Kidney (tissue), 22 donors: Measurements from ENCODE around the gene CASP8. TPM values are rescaled to one million over a fixed set of nuclear protein-coding genes. Genes with fewer than 3 reads are reported as not detected.

Experiments
- DNase-seq, 5 donors: peaks; one replicate each; pipeline ENCODE4 v3.0.0-alpha.2; 2013 to 2020
- FAIRE-seq: peaks from 2 replicates; lab custom pipeline; 2012; peaks lifted over from hg19 to GRCh38; lab: Jason Lieb, UNC
- H3K27ac ChIP-seq, 2 donors: one replicate each; pipeline ENCODE4 v1.7.0; 2013; ENCODE audit warnings: low read depth in 2 of 2, low read length in 2 of 2, inconsistent platforms in 1 of 2
- H3K27me3 ChIP-seq: one replicate; pipeline ENCODE4 v1.7.1; 2013; ENCODE audit warnings: low read length, inconsistent platforms; ENCODE audit not compliant: control insufficient read depth, insufficient read depth
- H3K36me3 ChIP-seq, 3 donors: one replicate each; pipeline versions ENCODE4 v1.7.0 to v1.7.1; 2013; ENCODE audit warnings: low read length in 3 of 3, control low read depth in 1 of 3, inconsistent platforms in 1 of 3; ENCODE audit not compliant: insufficient read depth in 3 of 3, control insufficient read depth in 2 of 3
- H3K4me1 ChIP-seq, 3 donors: one replicate each; pipeline versions ENCODE4 v1.7.0 to v1.7.1; 2013; ENCODE audit warnings: low read length in 3 of 3, inconsistent platforms in 1 of 3, low read depth in 1 of 3; ENCODE audit not compliant: control insufficient read depth in 2 of 3, insufficient read depth in 2 of 3
- H3K4me3 ChIP-seq, 3 donors: one replicate each; pipeline versions ENCODE4 v1.7.0 to v1.8.1; 2013; ENCODE audit warnings: low read length in 3 of 3, control low read depth in 1 of 3, inconsistent platforms in 1 of 3
- H3K9ac ChIP-seq, 3 donors: one replicate each; pipeline versions ENCODE4 v1.7.0 to v1.7.1; 2013; ENCODE audit warnings: low read length in 3 of 3, control low read depth in 1 of 3, inconsistent platforms in 1 of 3
- H3K9me3 ChIP-seq, 3 donors: one replicate each; pipeline versions ENCODE4 v1.7.0 to v1.7.1; 2013; ENCODE audit warnings: low read length in 3 of 3, control low read depth in 1 of 3, inconsistent platforms in 1 of 3; ENCODE audit not compliant: control insufficient read depth in 2 of 3, insufficient read depth in 1 of 3
- intact Hi-C: fragments of 100-400 bp; cut with DNase I; formaldehyde crosslinking; loops from one replicate; pipeline ENCODE4 v1.11.1; 2022
- long read RNA-seq, 10 donors: library from polyadenylated mRNA in 1 of 10; unstranded in 1 of 10; transcript quantifications; one replicate each; pipeline ENCODE4 v2.0.0 and lab custom pipeline, GENCODE V29; 2021 to 2026
- polyA plus RNA-seq: library from polyadenylated mRNA; stranded (reverse); fragments of 350-450 nt; fragmentation: Illumina TruSeq; extraction: RNeasy Lipid Tissue Mini Kit (QIAGEN cat#74804); gene quantifications from one replicate; pipeline ENCODE4 v1.2.3, GENCODE V29; 2014; ENCODE audit warnings: low read depth, low replicate concordance; ENCODE audit not compliant: insufficient read depth
- total RNA-seq: library from RNA; stranded (reverse); fragmentation: NEBNext Ultra II Directional; extraction: Animal tissue kit (Norgen Biotek cat#: 25700); gene quantifications from one replicate; pipeline ENCODE4 v1.2.1, GENCODE V29; 2021
- TF ChIP-seq, protein P1 (sequence below): IDR thresholded peaks from 3 replicates; pipeline ENCODE4 v1.5.1; 2012; ENCODE audit warnings: mild to moderate bottlenecking, moderate library complexity, borderline replicate concordance; ENCODE audit not compliant: insufficient read depth; ENCODE audit errors: extremely low read depth
- donor health status: control.
- donor health status: control.
- donor health status: control.
- donor health status: control.
- donor health status: control.
- donor health status: DM: yes; HTN: yes; CAD: no.
- donor health status: Normal renal cell carcinoma (clear cell type).

Gene CASP8
- total RNA-seq = 35.3 TPM
- 8.0 TPM for polyA plus RNA-seq
- long read RNA-seq, donor 1 = 0 reads
- long read RNA-seq, donor 2 = 0 reads
- long read RNA-seq, donor 3 = 0 reads
- long read RNA-seq, donor 4 = 0 reads
- long read RNA-seq, donor 5 = 0 reads
- long read RNA-seq, donor 6 = 0 reads
- long read RNA-seq, donor 7, partial matches to known transcripts = 2 of 21 reads
- long read RNA-seq, donor 7, other reads (novel, unspliced or antisense) = 19 of 21 reads
- long read RNA-seq, donor 8 = 0 reads
- long read RNA-seq, donor 9 = 0 reads
- long read RNA-seq, donor 10 = 0 reads

DNA sequence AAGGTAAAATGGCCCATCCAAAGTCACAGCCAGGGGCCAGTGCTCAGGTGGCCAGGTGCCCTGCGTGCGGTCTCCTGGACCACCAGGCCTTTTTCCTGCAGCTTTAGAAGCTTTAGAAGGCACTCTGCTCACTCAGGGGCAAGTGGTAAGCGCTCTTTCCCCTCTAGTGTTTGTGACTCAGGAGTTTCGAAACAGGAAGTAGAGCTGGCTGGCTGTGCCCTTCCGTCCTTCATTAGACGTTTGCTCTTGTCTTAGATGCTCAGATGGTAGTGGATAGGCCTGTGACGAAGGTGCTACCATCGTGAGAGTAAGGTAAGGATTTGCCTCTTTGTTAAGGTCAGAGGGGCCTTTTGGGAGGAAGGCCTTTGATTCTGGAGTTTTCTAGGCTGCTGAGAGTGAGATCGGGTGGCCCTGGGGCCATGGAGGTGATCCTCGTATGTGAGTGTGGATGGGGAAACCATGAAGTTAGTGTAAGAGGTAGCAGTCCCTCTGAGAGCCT, at the start of gene CASP8:
Gene CASP8 (plus strand): TSS at position 235 of the 499 bp plus-strand sequence. CDS start 5,951 bp downstream, outside the sequence.
- intact Hi-C loops = no loop called here
- no peaks in the 10 kb centered on the region for H3K4me1 ChIP-seq

DNA sequence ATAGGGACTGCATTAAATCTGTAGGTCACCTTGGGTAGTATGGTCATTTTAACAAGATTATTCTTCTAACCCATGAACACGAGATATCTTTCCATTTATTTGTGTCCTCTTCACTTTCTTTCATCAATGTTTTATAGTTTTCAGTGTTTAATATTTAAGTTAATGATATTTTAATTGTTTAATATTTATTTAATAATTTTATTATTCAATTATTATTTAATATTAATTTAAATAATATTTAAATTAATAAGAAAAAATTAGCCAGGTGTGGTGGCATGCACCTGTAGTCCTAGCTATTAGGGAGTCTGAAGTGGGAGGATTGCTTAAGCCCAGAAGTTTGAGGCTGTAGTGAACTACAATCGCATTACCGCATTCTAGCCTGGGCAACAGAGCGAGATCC, 44.4 kb upstream of the CASP8 start:
- intact Hi-C loops = no loop called here
- no peak overlapping the region for H3K9ac ChIP-seq
- H3K36me3 ChIP-seq = peaks cover 0 to 6% (median 0%) of the 10 kb centered on the region in 3 donors
- no peak overlapping the region for H3K27ac ChIP-seq
- TF ChIP-seq, protein P1, sequence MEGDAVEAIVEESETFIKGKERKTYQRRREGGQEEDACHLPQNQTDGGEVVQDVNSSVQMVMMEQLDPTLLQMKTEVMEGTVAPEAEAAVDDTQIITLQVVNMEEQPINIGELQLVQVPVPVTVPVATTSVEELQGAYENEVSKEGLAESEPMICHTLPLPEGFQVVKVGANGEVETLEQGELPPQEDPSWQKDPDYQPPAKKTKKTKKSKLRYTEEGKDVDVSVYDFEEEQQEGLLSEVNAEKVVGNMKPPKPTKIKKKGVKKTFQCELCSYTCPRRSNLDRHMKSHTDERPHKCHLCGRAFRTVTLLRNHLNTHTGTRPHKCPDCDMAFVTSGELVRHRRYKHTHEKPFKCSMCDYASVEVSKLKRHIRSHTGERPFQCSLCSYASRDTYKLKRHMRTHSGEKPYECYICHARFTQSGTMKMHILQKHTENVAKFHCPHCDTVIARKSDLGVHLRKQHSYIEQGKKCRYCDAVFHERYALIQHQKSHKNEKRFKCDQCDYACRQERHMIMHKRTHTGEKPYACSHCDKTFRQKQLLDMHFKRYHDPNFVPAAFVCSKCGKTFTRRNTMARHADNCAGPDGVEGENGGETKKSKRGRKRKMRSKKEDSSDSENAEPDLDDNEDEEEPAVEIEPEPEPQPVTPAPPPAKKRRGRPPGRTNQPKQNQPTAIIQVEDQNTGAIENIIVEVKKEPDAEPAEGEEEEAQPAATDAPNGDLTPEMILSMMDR = no peak
- no peak for DNase-seq
- H3K4me3 ChIP-seq = no peak overlapping the region
- FAIRE-seq = no peak
- no peaks in the 10 kb centered on the region for H3K9me3 ChIP-seq
- peaks cover 0 to 10% (median 8%) of the 10 kb centered on the region in 3 donors for H3K4me1 ChIP-seq
- H3K27me3 ChIP-seq = no peaks in the 10 kb centered on the region

More for the DNA sequence above, at the start of gene CASP8:
- H3K27ac ChIP-seq = peak within 1 kb of the TSS in 1 of 2 donors; percentile 13
- H3K27me3 ChIP-seq = no peaks in the 10 kb centered on the region
- TF ChIP-seq, protein P1 = no peak
- no peak within 1 kb of the TSS for H3K9ac ChIP-seq
- DNase-seq (no peak), FAIRE-seq (no peak)
- no peaks in the 10 kb centered on the region for H3K36me3 ChIP-seq
- peak within 1 kb of the TSS in 2 of 3 donors; percentile 0 to 32 for H3K4me3 ChIP-seq
- no peaks in the 10 kb centered on the region for H3K9me3 ChIP-seq

DNA sequence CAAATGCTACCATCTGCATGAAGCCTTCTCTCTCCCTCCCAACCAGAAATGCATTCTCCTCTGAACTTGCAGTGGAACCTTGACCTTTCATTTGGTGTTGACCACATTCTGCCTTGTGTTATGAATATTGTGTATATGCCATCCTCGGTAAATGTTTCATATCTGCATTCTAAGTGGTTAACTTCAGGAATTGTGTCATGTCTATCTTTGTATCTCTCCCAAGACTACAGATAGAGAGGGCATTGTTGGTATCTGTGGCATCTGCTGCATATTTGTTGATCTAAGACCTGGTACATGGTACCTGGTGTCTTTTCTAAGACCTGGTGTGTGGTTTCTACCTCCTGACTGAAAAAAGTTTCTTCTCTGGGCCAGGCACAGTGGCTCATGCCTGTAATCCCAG, 43.4 kb upstream of the CASP8 start:
- Histone ChIP-seq H3K27me3 (no peaks in the 10 kb centered on the region), H3K4me1 (peaks cover 0 to 10% (median 8%) of the 10 kb centered on the region in 3 donors), H3K36me3 (peaks cover 0 to 6% (median 0%) of the 10 kb centered on the region in 3 donors), H3K27ac (no peak overlapping the region), H3K9ac (no peak overlapping the region), H3K9me3 (no peaks in the 10 kb centered on the region), H3K4me3 (no peak overlapping the region)
- no peak for DNase-seq
- intact Hi-C loops = no loop called here
- TF ChIP-seq, protein P1 = no peak
- no peak for FAIRE-seq
